IPS-NIHi11 (cell line): ENCODE results near the gene NASP.

Experiments used
- DNase-seq: peaks from one replicate; pipeline ENCODE4 v3.0.0; 2012; ENCODE audit warnings: mixed read lengths, low spot score

Gene NASP

GRCh38 chr1:45619149-45619921, 35.5 kb downstream of the NASP start:
- DNase-seq: peak; percentile 19

GRCh38 chr1:45620588-45621500, 37.0 kb downstream of the NASP start:
- DNase-seq: peak; percentile 25

- peak; percentile 21 for DNase-seq
Measured at GRCh38 chr1:45621501-45621836, 37.6 kb downstream of the NASP start.

- DNase-seq: peak; percentile 28
Measured at GRCh38 chr1:45621895-45622523, 38.2 kb downstream of the NASP start.

GRCh38 chr1:45622524-45623394, 38.9 kb downstream of the NASP start:
- DNase-seq: peak; percentile 47

- no peak for DNase-seq
Measured at GRCh38 chr1:45623972-45624371, 40.1 kb downstream of the NASP start, which contains the start of gene CCDC17. TSS of gene CCDC17 (minus strand) at chr1:45624054. CDS start at chr1:45623909, 145 bp downstream.

- no peak for DNase-seq
Measured at GRCh38 chr1:45629035-45629434, 45.2 kb downstream of the NASP start.

GRCh38 chr1:45630429-45630828, 46.6 kb downstream of the NASP start:
- DNase-seq: no peak

- no peak for DNase-seq
Measured at GRCh38 chr1:45635211-45635610, 51.4 kb downstream of the NASP start.

- no peak for DNase-seq
Measured at GRCh38 chr1:45640293-45640692, 56.5 kb downstream of the NASP start.

GRCh38 chr1:45643321-45643720, 59.5 kb downstream of the NASP start:
- DNase-seq: no peak

GRCh38 chr1:45643978-45644377, 60.1 kb downstream of the NASP start:
- DNase-seq: peak; percentile 17

GRCh38 chr1:45644661-45645060, 60.8 kb downstream of the NASP start:
- no peak for DNase-seq

- no peak for DNase-seq
Measured at GRCh38 chr1:45647248-45648021, 63.6 kb downstream of the NASP start.

GRCh38 chr1:45654540-45655280, 70.9 kb downstream of the NASP start:
- DNase-seq: no peak

GRCh38 chr1:45656573-45657226, 72.9 kb downstream of the NASP start:
- no peak for DNase-seq

- DNase-seq: no peak
Measured at GRCh38 chr1:45658171-45658570, 74.3 kb downstream of the NASP start.

- DNase-seq: no peak
Measured at GRCh38 chr1:45659222-45659621, 75.4 kb downstream of the NASP start.

GRCh38 chr1:45660336-45660735, 76.5 kb downstream of the NASP start:
- no peak for DNase-seq

- no peak for DNase-seq
Measured at GRCh38 chr1:45666836-45667235, 83.0 kb downstream of the NASP start.
